ENCODE data around the gene SYT14. TPM values are rescaled to one million over a fixed set of nuclear protein-coding genes. Genes with fewer than 3 reads are reported as not detected.
"Not testable (repeated sequence)": the region's sequence is repeated elsewhere in the genome, so short reads cannot be mapped to it uniquely, and the experiment has no call there.

Gene SYT14
- total RNA-seq, 8 experiments from 2014 or later = 6.6 to 17.8 (median 14.1) TPM

DNA sequence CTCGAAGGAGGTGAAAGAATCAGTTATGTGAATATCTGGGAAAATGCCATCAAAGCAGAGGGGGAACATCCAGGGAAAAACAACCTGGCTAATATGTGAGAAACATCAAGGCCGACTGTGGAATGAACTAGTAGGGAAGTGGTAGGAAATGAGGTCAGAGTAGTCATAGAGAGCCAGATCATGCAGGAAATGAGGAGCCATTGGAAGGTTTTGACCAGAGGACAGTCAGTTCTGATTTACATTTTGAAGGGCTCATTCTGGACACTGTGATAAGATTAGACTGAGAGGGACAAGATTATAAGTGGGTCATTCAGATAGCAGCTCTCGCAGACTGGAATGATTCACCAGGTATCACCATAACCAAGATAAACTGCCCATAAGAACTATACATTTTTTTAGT lies 63.7 kb downstream of the SYT14 start:
- in situ Hi-C loops (cut with MboI; ENCODE audit: low pct_unique_long_range_greater_than_20kb in 2 of 9, low sequenced_read_pairs in 9 of 9, unreplicated experiment in 9 of 9) = no loop called here
- 39 to 92% (median 85%) methylated on average over 2 to 3 of the region's 3 CpGs for WGBS, 10 experiments
- ATAC-seq (replicated peaks in 6 of 8) = peak in 3 of 8 experiments; percentile 56 to 82 (median 60)
- no peaks in the 10 kb centered on the region for H3K4me1 ChIP-seq (replicated peaks in 1 of 2)
- H3K4me3 ChIP-seq = no peak overlapping the region
- H3K27ac ChIP-seq = no peak overlapping the region

DNA sequence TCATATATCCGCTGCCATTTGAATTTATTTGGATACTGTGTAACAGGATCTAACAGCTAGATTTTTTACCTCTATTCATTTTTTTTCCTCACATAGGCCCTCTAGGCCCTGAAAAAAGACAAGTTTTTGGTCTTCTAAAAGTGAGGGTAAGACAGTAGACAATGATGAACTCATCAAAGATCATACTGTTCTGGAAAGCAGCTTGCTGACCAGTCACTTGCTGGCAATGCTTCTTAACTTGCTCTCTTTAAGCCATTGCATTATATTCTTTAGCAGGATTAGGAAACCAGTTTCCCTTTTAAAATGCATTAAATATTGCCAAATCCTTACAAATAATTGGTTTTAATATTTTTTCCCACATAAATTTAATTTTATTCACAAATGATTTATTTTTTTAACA lies 65.5 kb downstream of the SYT14 start:
- H3K27ac ChIP-seq = no peak overlapping the region
- no peak for ATAC-seq (replicated peaks in 6 of 8)
- no peaks in the 10 kb centered on the region for H3K4me1 ChIP-seq (replicated peaks in 1 of 2)
- WGBS, 10 experiments = 67 to 100% (median 100%) methylated on average over 1 of the region's 1 CpG
- H3K4me3 ChIP-seq = no peak overlapping the region
- in situ Hi-C loops (cut with MboI; ENCODE audit: low pct_unique_long_range_greater_than_20kb in 2 of 9, low sequenced_read_pairs in 9 of 9, unreplicated experiment in 9 of 9) = no loop called here

DNA sequence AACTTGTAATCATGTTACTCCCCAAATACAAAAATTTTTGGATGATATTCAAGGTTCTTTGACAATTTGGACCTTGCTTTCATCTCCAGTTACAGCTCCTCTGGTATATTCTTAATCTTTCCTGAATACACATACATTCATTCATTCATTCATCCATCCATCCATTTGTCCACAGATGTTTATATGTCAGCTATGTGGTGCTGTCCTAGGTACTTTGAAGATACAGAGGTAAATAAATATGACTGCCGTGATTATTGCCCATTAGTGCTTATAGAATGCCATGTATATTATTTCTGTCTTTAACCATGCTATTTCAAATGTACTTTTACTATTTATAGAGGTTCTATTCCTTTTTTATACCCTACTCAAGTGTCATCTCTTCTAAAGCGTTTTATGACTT lies 72.1 kb downstream of the SYT14 start:
- 18 to 100% (median 82%) methylated on average over 1 to 2 of the region's 2 CpGs; no CpG with 5 or more reads in 1 of the 10 experiments for WGBS, 10 experiments
- in situ Hi-C loops (cut with MboI; ENCODE audit: low pct_unique_long_range_greater_than_20kb in 2 of 9, low sequenced_read_pairs in 9 of 9, unreplicated experiment in 9 of 9) = no loop called here
- no peak overlapping the region for H3K4me3 ChIP-seq
- no peaks in the 10 kb centered on the region for H3K4me1 ChIP-seq (replicated peaks in 1 of 2)
- no peak overlapping the region for H3K27ac ChIP-seq
- no peak for ATAC-seq (replicated peaks in 6 of 8)

DNA sequence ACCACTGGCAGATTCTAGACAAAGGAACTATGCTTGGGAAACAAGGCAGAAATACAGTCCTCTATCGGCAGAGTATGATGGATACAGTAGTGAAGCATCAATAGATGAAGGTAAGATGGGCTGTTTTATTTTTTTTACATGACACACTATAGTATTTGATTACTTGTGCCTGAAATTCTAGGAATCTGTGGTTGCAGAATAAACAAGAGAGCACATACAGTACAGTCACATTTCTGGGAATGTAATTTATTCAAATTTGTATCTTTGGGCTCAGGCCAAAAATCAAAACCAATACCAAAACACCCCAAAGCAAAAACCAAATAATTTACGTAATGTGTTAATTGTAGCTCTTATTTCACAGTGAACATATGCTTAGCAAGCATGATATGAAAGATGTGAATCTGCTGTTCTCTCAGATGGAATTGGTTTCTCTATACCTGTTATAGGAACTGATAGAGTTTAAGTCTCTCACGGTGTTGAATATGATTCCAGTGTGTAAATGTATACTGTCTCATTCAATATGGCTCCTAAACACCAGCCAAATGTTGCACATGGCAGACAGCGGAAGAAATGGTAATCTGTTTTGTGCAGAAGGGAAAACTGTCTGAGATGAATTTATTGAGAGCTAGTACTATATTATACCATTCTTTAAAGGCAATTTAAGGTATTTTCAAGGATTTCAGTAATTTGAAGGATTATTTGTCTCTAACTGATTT lies 83.3 kb downstream of the SYT14 start:
- no peak overlapping the region for H3K4me3 ChIP-seq
- in situ Hi-C loops (cut with MboI; ENCODE audit: low pct_unique_long_range_greater_than_20kb in 2 of 9, low sequenced_read_pairs in 9 of 9, unreplicated experiment in 9 of 9) = no loop called here
- 48 to 100% (median 90%) methylated on average over 2 to 4 of the region's 4 CpGs for WGBS, 10 experiments
- peak in 2 of 8 experiments; percentile 86 to 90 for ATAC-seq (replicated peaks in 6 of 8)
- H3K27ac ChIP-seq = no peak overlapping the region
- no peaks in the 10 kb centered on the region for H3K4me1 ChIP-seq (replicated peaks in 1 of 2)

DNA sequence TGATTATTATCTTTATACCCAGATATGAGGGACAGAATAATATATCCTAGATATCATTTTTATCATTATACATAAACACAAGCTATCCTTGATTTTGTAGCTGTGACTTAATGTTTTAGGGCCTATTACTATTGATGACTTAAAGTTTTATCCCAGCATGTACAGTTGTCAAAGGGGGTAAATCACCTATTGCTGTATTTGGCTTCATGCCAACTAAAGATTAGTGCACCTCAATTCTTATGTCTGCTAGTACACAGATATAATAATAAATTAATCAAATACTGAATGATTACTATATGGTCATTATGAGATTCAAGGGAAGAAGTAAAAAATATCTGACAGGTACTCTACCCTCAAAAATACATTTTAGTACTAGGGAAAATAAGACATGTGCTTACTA lies 84.0 kb downstream of the SYT14 start:
- ATAC-seq (replicated peaks in 6 of 8) = no peak
- in situ Hi-C loops (cut with MboI; ENCODE audit: low pct_unique_long_range_greater_than_20kb in 2 of 9, low sequenced_read_pairs in 9 of 9, unreplicated experiment in 9 of 9) = no loop called here
- no peak overlapping the region for H3K27ac ChIP-seq
- H3K4me1 ChIP-seq (replicated peaks in 1 of 2) = no peaks in the 10 kb centered on the region
- H3K4me3 ChIP-seq = no peak overlapping the region

DNA sequence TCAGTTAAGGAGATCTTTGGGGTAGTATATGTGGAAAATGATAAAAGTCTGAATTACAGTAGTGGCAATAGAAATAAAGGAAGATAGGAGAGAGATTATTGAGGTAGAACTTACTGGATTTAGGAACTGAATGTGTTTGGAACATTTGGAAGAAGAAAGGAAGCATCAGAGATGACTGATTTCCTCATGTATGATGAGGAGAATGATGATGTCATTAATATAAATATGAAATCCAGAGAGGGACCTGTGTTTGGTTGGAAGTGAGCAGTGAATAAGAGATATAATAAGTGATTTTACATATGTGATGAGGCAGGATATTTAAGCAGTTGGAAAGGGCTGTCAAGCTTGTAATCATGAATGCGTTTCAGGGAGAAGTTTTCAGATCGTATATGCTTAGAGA lies 86.3 kb downstream of the SYT14 start:
- Histone ChIP-seq H3K27ac (no peak overlapping the region), H3K4me1 (replicated peaks in 1 of 2) (no peaks in the 10 kb centered on the region), H3K4me3 (no peak overlapping the region)
- in situ Hi-C loops (cut with MboI; ENCODE audit: low pct_unique_long_range_greater_than_20kb in 2 of 9, low sequenced_read_pairs in 9 of 9, unreplicated experiment in 9 of 9) = no loop called here
- 59 to 98% (median 83%) methylated on average over 2 of the region's 2 CpGs; no CpG with 5 or more reads in 1 of the 10 experiments for WGBS, 10 experiments
- ATAC-seq (replicated peaks in 6 of 8) = no peak

DNA sequence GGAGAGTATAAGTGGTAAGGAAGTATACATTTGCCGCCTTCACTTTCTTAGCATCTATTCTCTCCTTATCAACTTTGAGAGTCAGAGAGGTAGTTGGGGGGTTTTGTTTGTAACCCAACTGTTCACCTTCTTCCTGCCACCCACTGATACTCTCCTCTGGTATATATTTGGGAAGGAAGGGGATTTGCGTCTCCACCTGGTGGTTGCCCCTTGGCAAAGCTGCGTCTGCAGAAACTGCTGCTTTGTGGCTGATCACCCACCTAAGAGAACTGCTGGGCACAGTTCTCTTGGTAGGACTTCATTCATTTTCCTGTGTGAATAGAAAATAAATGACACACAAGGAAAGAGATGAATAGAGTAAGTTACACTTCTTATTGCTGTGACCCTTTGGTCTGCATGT lies 87.0 kb downstream of the SYT14 start:
- in situ Hi-C loops (cut with MboI; ENCODE audit: low pct_unique_long_range_greater_than_20kb in 2 of 9, low sequenced_read_pairs in 9 of 9, unreplicated experiment in 9 of 9) = no loop called here
- Histone ChIP-seq H3K27ac (no peak overlapping the region), H3K4me3 (no peak overlapping the region), H3K4me1 (replicated peaks in 1 of 2) (no peaks in the 10 kb centered on the region)
- WGBS, 10 experiments = 10 to 100% (median 80%) methylated on average over 1 to 3 of the region's 3 CpGs; no CpG with 5 or more reads in 3 of the 10 experiments
- ATAC-seq (replicated peaks in 6 of 8) = no peak

DNA sequence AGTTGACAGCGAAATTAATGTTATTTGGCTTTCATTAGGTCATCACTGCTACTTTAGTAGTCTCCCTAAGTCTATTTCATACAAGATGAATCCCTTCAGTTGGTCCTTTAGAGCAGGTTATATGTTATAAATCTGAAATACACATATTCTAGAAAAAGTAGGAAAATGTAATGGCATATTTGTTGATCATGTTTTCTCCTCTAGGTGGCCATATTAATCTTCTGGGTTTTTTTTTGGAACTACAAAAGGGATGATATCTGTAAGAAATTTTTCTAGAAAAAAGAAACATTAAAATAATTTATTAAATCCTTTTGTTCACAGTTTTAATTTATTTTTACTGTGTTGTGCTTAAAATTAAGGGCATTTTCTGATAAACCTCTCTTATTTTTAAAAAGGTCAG lies 87.9 kb downstream of the SYT14 start:
- Histone ChIP-seq H3K4me1 (replicated peaks in 1 of 2) (no peaks in the 10 kb centered on the region), H3K4me3 (no peak overlapping the region), H3K27ac (no peak overlapping the region)
- WGBS, 10 experiments = 83 to 100% (median 100%) methylated on average over 1 of the region's 1 CpG; no CpG with 5 or more reads in 5 of the 10 experiments
- in situ Hi-C loops (cut with MboI; ENCODE audit: low pct_unique_long_range_greater_than_20kb in 2 of 9, low sequenced_read_pairs in 9 of 9, unreplicated experiment in 9 of 9) = no loop called here
- no peak for ATAC-seq (replicated peaks in 6 of 8)

DNA sequence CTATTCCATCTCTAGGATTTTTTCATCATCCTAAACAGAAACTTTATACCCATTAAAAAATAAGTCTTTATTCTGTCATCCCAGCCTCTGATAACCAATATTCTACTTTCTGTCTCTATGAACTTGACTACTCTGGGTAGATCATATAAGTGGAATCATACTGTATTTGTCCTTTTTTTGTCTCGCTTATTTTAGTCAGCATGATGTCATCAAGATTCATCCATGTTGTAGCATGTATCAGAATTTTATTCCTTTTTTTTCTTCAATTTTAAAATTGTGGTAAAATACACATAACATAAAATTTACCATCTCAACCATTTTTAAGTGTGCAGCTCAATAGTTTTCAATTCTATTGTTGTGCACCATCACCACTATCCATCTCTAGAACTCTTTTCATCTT lies 90.0 kb downstream of the SYT14 start:
- no peaks in the 10 kb centered on the region for H3K4me1 ChIP-seq (replicated peaks in 1 of 2)
- 43 to 100% (median 100%) methylated on average over 1 of the region's 1 CpG for WGBS, 10 experiments
- in situ Hi-C loops (cut with MboI; ENCODE audit: low pct_unique_long_range_greater_than_20kb in 2 of 9, low sequenced_read_pairs in 9 of 9, unreplicated experiment in 9 of 9) = no loop called here
- H3K27ac ChIP-seq = no peak overlapping the region
- ATAC-seq (replicated peaks in 6 of 8) = no peak
- H3K4me3 ChIP-seq = no peak overlapping the region

DNA sequence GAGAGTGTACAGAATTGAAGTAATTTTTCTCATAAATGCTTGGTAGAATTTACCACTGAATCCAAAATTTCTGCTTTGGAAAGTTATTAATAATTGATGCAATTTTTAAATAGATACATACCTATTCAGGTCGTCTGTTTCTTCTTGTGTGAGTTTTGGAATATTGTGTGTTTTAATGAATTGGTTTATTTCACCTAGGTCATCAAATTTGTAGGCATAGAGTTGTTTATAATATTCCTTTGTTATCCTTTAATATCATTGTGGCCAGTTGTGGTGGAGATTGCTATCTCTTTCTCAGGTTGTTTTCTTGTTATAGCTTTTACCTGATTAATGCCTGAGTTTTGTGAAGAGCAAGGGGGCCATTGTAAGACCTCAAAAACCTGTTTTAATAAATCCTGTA lies 93.5 kb downstream of the SYT14 start:
- Histone ChIP-seq H3K4me3 (no peak overlapping the region), H3K4me1 (replicated peaks in 1 of 2) (no peaks in the 10 kb centered on the region), H3K27ac (no peak overlapping the region)
- in situ Hi-C loops (cut with MboI; ENCODE audit: low pct_unique_long_range_greater_than_20kb in 2 of 9, low sequenced_read_pairs in 9 of 9, unreplicated experiment in 9 of 9) = no loop called here
- 36 to 80% (median 75%) methylated on average over 1 of the region's 1 CpG; no CpG with 5 or more reads in 5 of the 10 experiments for WGBS, 10 experiments
- no peak for ATAC-seq (replicated peaks in 6 of 8)

DNA sequence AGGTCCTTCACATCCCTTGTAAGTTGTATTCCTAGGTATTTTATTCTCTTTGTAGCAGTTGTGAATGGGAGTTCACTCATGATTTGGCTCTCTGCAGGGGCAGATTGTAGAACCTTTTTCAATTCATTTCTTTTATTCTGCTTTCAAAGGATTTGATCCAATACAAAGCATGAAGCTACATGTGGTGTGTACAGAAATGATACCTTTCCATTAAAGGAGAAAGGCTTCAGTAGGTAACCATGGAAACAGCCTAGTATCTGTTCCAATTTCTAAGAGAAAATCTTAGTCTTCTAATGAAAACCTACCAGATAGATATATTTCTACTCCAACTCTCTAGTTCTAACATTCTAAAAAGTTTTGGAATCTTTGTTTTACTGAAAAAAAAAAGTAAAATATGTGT lies 105.0 kb downstream of the SYT14 start:
- Histone ChIP-seq H3K4me3 (no peak overlapping the region), H3K4me1 (replicated peaks in 1 of 2) (no peaks in the 10 kb centered on the region), H3K27ac (no peak overlapping the region)
- in situ Hi-C loops (cut with MboI; ENCODE audit: low pct_unique_long_range_greater_than_20kb in 2 of 9, low sequenced_read_pairs in 9 of 9, unreplicated experiment in 9 of 9) = no loop called here
- no peak for ATAC-seq (replicated peaks in 6 of 8)

DNA sequence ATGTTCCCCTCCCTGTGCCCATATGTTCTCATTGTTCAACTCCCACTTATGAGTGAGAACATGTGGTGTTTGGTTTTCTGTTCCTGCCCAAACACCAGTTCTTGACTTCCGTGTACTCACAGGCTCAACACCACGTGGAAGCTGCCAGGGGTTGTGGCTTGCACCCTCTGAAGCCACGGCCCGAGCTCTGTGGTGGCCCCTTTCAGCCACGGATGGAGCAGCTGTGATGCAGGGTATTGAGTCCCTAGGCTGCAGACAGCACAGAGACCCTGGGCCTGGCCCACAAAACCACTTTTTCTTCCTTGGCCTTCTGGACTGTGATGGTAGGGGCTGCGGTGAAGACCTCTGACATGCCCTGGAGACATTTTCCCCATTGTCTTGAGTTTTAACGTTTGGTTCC lies 111.6 kb downstream of the SYT14 start:
- H3K4me3 ChIP-seq = no peak overlapping the region
- in situ Hi-C loops (cut with MboI; ENCODE audit: low pct_unique_long_range_greater_than_20kb in 2 of 9, low sequenced_read_pairs in 9 of 9, unreplicated experiment in 9 of 9) = no loop called here
- no peak for ATAC-seq (replicated peaks in 6 of 8)
- 17 to 100% (median 68%) methylated on average over 1 to 4 of the region's 7 CpGs; no CpG with 5 or more reads in 2 of the 10 experiments for WGBS, 10 experiments
- H3K27ac ChIP-seq = no peak overlapping the region
- no peaks in the 10 kb centered on the region for H3K4me1 ChIP-seq (replicated peaks in 1 of 2)

DNA sequence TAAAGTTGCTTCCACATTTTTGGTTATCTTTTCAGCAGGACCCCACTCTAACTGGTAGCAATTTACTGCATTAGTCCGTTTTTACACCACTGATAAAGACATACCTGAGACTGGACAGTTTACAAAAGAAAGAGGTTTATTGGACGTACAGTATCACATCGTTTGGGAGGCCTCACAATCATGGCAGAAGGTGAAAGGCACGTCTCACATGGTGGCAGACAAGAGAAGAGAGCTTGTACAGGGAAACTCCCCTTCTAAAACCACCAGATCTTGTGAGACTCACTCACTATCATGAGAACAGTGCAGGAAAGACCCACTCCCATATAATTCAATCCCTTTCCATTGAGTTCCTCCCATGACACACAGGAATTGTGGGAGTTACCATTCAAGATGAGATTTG lies 112.5 kb downstream of the SYT14 start:
- in situ Hi-C loops (cut with MboI; ENCODE audit: low pct_unique_long_range_greater_than_20kb in 2 of 9, low sequenced_read_pairs in 9 of 9, unreplicated experiment in 9 of 9); H3K27ac ChIP-seq; H3K4me3 ChIP-seq; H3K4me1 ChIP-seq (replicated peaks in 1 of 2); ATAC-seq (replicated peaks in 6 of 8): not testable (repeated sequence)
- WGBS, 10 experiments = 30 to 86% (median 70%) methylated on average over 1 to 4 of the region's 4 CpGs; no CpG with 5 or more reads in 1 of the 10 experiments

DNA sequence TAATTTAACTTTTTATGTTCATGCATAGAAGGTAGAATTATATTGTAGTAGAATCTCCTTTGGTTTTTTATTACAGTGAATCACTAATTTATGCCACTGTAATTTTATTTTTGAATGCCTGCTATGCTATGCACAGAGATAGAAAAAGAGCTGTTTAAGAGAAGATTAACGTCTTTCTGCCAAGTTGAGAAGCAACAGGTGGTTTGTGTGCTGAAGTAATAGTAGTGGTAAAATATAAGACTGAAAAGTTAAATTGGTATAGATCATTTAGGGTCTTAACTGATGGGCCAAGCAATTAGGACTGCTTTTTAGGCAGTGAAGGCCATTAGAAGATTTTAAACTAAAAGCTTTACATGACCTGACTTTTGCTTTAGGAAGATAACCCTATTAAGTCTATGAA lies 115.1 kb downstream of the SYT14 start:
- no peak for ATAC-seq (replicated peaks in 6 of 8)
- Histone ChIP-seq H3K4me1 (replicated peaks in 1 of 2) (no peaks in the 10 kb centered on the region), H3K4me3 (no peak overlapping the region), H3K27ac (no peak overlapping the region)
- in situ Hi-C loops (cut with MboI; ENCODE audit: low pct_unique_long_range_greater_than_20kb in 2 of 9, low sequenced_read_pairs in 9 of 9, unreplicated experiment in 9 of 9) = no loop called here
- 29 to 100% (median 83%) methylated on average over 1 of the region's 1 CpG; no CpG with 5 or more reads in 1 of the 10 experiments for WGBS, 10 experiments

Data from motor neuron (in vitro differentiated cells).